Measurements from ENCODE around the gene MATR3.

- TF ChIP-seq EP300 (IDR thresholded peaks at IDR 0.05) (no peak), CTCF (IDR thresholded peaks at IDR 0.05) (no peak)
Observed at GRCh38 chr5:139306197-139306596, 12.7 kb downstream of the MATR3 start.

All from gastroesophageal sphincter (tissue), 3 donors.